HG03095 (cell line): ENCODE measurements around the gene ZBTB21.
"Not testable (repeated sequence)": the region's sequence is repeated elsewhere in the genome, so short reads cannot be mapped to it uniquely, and the experiment has no call there.

Experiments
- ATAC-seq: cut with Tn5 transposase; IDR thresholded peaks from one replicate; pipeline ENCODE4 v1.9.1; 2021; ENCODE audit warnings: moderate library complexity; ENCODE audit not compliant: unreplicated experiment

Gene ZBTB21

DNA sequence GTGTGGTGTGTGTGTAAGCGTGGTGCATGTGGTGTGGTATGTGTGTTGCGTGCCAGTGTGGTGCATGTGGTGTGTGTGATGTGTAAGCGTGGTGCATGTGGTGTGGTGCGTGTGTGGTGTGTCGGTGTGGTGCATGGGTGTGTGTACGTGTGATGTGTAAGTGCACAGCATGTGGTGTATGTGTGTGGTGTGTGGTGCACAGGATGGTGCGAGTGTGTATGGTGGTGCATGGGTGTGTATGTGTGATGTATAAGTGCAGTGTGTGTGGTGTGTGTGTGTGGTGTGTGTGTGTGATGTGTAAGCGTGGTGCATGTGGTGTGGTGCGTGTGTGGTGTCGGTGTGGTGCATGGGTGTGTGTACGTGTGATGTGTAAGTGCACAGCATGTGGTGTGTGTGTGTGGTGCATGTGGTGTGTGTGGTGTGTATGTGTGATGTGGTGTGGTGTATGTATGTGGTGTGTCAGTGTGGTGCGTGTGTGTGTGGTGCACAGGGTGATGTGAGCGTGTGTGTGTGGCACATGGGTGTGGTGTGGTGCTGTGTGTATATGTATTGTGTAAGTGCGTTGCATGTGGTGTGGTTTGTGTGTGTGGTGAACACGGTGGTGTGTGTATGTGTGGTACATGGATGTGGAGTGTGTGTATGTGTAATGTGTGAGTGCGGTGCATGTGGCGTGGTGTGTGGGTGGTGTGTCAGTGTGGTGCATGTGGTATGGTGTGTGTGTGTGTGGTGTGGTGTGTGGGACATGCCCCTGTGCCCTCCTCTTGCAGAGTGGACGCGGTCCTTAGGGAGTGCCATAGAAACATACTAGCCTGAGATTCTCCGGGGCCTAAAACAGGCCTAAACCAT, 55.3 kb downstream of the ZBTB21 start:
- ATAC-seq = no peak

DNA sequence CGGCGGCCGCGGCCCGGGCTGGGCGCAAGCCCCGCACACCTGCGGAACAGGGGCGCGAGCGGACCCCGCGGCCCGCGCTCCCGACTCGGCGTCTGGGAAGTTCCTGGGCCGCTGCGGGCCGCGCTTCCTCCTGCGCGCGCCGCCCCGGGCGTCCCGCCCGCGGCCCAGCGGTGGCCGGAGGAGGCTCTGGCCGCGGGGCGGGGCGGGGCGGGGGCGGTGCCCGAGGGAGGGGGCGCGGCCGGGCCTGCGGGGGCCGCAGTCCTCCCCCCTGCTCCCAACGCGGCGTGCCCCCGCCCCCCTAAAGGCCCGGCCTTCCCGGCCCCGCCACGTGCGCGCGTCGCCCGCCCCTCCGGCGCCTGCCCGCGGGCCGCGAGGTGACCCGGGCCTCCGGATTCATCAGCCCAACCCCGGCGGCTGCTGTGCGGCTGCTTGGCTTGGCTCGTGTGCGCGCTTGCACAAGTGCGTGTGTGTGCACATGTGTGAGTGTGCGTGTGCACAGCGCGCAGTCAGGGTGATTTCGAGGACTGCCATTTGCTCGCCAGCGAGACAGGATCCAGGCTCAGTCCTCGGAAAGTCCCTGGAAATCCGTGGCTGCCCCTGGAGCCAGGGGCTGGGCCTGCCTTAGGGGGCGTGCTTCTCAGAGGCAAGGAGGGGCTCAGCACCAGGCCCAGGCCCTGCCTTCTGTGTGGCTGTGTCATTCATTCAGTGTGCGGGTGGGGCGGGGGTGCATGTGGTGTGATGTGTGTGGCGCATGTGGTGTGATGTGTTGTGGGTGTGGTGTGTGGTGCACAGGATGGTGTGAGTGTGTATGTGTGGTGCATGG, 56.1 kb downstream of the ZBTB21 start, which contains the start of gene C2CD2:
Gene C2CD2, minus strand, starts transcription at position 188 of the 823 bp plus-strand sequence. CDS start 370 bp downstream, outside the sequence.
- ATAC-seq = no peak

DNA sequence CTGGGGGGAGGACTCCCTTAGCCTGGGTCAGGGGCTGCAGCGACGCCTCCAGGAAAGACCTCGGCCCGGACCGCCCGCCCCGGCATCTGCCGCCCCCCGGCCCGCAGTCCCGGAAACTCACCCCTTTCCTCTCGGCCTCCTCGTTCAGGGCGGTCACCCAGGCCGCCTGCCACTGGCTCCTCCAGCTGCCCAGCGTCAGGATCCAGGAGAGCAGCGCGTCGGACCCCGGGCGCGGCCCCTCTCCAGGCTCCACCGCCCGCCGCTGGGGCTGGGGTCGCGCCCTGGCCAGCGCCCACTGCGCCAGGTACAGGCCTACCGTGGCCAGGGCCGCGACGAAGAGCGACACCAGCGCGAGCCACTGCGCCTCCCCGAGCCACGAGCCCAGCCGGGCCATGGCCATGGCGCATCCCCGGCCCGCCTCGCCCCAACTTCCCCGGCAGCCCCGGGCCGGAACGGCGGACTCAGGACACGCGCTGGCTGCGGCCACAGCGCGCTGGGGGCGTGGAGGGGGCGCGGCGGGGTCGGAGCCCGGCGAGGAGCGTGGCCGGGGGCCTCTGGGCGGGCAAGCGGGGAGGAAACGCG, 56.8 kb downstream of the ZBTB21 start:
- no peak for ATAC-seq

DNA sequence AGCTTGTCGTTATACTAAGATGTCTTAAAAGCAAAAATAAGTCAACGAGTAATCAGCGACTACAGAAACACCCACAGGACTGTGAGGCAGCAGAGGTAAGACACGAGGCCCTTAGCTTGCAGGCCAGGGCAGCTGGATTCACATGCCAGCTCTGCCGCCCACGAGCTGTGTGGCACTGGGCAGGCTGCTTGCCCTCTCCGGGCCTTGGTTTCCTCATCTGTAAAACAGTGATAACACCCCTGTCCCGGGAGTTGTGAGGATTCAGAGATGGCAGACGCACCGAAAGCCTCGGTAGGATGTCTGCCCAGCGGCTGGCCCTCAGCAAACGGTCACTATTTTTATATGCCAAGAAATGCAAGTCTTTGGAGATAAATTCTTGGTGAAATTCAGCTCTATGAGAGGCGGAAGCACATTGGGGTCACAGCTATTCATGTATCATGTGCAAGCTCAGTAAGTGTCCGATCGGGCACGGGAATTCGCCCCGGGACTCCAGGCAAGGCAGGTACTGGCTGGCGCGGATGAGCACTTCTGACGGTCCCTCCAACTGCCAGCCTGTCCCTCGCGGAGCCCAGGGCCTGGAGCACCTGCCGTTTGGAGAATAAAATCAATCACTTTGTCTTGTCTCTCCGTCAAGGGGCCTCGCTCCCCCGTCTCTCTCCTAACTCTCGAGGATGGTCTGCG, 57.5 kb downstream of the ZBTB21 start:
- ATAC-seq = no peak

DNA sequence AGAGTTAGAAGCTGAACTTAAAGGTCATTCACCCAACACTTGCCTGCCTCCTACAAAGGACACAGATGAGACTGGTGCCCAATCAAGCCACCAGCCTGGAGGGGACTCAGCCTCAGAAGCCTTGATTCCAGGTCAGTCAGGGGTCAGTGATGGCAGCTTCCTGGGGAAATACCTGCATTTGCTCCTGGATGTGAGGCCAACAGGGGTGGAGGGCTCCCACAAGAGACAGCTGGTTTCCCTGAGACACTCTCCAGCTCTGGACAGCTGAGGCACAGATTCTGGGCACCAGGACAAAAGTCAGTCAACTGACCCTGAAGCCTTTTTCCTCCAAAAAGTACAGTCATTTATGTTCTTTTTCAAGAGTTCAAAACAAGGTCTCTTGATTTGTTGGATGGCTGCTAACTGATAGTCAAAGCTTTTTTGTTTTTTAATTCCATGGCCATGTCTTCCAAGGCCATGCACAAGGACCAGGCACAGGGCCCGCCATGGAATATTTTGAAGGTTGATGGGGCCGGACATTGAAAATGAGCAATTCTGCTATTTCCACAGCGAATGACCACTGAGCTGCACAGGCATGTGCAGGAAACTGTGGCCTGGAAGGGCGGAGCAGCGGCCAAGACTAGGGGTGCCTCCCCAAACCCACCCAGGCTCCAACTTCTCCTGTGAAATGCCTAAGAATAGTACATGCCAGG, 58.1 kb downstream of the ZBTB21 start:
- no peak for ATAC-seq

DNA sequence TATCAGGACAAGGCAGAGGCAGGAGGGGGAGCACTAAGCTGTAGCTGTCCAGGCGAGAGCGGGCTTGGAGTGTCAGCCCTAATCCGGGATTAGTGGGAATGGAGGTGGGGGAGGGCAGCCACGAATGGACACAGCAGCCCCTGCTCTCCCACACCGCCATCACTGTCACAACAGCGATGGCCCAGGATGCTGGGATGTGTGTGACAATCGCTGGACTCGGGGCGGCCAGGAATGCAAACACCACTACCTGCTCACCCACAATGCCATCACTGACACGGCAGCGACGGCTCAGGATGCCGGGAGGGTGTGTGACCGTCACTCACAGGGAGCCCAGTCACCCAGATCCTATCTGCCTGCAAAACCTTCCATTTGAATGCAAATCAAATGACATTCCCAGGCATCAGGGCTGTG, 59.2 kb downstream of the ZBTB21 start:
- ATAC-seq = no peak

DNA sequence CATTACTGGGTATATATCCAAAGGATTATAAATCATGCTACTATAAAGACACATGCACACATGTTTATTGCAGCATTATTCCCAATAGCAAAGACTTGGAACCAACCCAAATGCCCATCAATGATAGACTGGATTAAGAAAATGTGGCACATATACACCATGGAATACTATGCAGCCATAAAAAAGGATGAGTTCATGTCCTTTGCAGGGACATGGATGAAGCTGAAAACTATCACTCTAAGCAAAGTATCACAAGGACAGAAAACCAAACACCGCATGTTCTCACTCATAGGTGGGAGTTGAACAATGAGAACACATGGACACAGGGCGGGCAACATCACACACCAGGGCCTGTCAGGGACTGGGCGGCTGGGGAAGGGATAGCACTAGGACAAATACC, 60.5 kb downstream of the ZBTB21 start:
- not testable (repeated sequence) for ATAC-seq

DNA sequence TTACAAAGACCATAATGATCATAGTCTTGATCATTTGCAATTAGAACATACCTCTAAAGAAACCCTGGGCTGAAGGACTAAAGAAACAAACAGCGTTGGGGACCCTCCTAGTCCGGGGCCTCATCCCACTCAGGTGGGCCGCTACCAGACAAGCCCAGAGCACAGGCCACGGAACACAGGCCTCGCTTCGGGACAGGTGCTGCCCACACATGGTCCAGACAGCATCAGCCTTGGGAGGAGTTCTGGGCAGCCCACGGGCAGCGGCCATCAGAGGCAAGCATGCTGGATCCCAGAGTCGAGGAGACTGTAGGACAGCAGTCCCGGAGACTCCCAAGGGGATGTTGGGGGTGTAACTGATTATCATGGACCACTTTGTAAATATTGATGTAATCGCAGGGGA, 61.3 kb downstream of the ZBTB21 start:
- no peak for ATAC-seq

DNA sequence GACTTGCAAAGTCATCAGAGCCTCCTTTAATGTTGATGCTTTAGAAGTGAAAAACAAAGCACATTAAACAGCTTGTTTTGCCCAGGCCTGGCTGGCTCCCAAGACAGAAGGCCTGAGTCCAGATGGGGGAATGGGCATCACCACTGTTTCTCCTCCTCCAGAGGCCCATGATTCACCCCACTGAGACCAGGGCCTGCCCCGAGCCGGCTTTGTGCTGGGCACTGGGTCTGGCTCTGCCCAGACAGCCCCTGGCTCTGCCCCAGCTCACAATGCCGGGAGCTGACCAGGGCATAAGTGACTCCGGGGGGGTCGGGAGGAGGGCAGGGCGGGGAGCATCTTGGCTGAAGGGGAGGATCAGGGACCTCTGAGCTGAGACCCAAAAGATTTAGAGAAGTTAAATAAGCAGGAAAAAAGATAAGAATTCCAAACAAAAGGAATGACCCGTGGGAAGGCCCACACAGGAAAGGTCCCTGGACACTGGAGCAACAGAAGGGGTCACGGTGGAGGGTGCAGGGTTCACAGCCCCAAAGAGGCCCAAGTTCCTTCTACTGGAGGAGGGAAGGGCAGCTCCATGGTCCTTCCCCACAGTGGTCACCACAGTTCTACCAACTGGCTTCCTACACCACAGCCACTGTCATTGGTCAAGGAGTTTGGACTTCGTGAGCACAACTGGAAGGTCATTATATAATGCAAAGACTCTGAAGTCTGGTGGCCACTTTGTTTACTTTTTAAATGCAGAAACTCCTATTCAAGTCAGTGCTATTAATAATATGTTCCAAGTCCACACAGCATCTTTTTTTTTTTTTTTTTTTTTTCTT, 61.9 kb downstream of the ZBTB21 start:
- no peak for ATAC-seq

DNA sequence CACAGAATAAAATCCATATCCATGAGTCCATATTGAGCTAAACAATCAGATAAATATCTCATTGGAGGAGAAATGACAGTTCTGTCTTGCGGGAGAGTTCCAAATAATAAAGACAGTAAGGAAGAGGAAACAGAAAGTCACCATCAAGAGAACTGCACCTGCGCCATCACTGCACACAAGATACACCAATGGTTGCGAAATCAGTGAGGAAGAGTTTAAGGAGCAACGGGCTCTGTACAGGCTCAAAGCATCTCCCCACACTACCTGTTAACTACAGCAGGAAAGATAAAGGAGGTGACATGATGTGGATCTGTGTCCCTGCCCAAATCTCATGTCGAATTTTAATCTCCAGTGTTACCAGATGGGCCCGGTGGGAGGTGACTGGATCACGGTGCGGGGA, 64.2 kb downstream of the ZBTB21 start:
- no peak for ATAC-seq

DNA sequence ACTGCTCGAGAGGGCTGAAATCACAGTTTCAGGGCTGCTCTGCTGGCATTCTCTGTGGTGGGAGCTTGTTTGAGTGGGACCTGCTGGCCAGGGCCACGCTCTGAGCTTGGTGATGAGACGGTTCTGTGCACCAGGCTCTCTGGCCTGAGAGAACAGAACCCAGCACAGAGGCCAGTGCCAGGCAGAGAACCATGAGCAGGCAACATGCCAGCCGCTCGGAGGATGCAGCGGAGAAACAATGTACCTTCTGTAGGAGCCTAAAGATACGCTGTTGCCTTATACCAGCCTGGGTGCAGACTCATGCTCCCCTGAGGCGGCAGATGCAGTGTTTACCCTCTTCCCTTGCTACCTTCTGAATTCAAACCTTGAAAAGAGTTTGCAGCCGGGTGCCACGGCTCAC, 66.3 kb downstream of the ZBTB21 start:
- ATAC-seq = no peak

DNA sequence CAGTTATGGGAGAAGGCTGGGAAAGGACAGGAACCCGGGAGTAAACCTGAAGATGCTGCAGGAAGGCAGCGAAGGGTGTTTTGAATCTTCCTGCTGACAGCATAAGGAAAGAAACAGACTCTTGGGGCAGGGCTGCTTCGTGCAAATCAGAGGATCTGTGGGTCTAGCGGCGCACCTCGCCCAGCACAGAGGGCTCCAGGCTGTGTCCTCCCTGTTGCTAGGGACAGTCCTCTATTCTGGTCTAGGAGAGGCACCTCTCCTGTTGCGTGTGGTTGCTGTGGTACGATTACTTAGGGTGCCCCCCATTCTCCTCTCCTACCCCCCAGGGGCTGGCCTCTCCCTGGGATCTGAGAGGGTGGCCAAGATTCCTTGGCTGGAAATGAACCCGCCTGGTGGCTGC, 67.7 kb downstream of the ZBTB21 start:
- ATAC-seq = no peak

DNA sequence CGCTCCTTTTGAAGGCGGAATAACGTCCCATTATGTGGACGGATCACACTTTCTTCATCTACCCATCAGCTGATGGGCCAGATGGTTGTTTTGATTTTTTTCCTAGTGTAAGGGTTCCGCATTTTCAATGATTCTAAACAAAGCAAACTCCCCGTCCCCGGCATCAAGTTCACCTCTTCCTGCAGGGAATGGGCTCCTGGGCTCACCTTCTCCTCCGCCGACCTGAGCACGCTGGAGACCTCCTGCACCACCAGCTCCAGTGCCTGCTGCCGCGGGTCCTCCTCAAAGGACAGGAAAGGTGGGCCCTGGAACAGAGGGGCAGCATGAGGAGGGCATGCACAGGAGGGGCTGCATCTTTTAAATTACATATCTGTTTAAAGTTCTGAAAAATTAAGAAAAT, 68.2 kb downstream of the ZBTB21 start:
- no peak for ATAC-seq

DNA sequence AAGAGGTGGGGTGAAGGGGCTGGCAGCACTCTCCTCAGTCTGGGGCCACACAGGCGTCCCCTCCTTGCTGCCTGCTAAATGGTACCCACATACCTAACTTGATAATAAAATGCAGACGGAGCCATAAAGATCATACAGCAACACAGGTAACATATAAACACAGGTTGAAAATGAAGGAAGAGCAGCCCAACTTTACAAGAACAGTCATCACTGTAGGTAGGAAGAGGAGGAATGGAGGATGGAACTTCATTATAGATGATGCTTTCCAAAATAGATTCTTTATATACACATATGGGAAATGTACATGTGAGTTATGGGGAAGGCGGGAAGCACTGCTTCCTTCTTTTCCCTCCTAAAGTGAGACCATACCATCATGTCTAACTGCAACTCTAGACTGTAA, 69.7 kb downstream of the ZBTB21 start:
- ATAC-seq = no peak

DNA sequence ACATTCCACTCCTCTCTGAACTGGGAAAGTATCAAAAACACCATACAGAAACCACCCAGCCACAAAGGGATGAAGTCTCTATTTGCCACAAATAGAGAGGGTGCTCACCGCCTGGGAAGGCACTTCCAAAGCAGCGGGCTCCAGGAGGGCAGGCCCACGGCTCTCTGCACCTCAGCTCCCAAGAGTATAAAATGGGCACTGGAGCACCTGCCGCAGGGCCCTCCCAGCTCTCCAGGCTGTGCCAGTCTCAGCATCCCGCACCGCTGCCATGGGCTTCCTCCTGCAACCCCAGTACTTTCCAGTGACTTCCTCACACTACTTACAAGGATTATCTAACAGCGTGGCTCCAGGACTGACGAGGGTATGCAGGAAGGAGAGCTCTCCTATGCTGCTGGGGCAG, 70.8 kb downstream of the ZBTB21 start:
- ATAC-seq = no peak
